Loucy (cell line): ENCODE data around the gene TDRD9.

Experiments
- CTCF ChIP-seq: fragments of 200-600 bp; sonication (generic); conservative IDR thresholded peaks from 2 replicates; pipeline ENCODE4 v1.5.1; 2014; ENCODE audit warnings: mild to moderate bottlenecking, antibody characterized with exemption, low read length
- EZH2phosphoT487 ChIP-seq: fragments of 200-600 bp; IDR thresholded peaks from 2 replicates; pipeline ENCODE4 v1.6.1; 2018; ENCODE audit warnings: antibody characterized with exemption, mild to moderate bottlenecking, moderate library complexity, borderline replicate concordance

- TF ChIP-seq CTCF = peak; percentile 100
- TF ChIP-seq EZH2phosphoT487 = no peak
These were observed 149.8 kb downstream of the TDRD9 start for GRCh38 chr14:104078031-104078455.
